H54 (cell line): Measurements from ENCODE around the gene KIAA1328.

Source experiments
- DNase-seq: peaks from one replicate; pipeline ENCODE4 v3.0.0; 2011; ENCODE audit warnings: low spot score, mixed read lengths; ENCODE audit not compliant: insufficient read length
- FAIRE-seq: peaks from 3 replicates; lab custom pipeline; 2011; peaks lifted over from hg19 to GRCh38; lab: Jason Lieb, UNC
- POLR2A ChIP-seq: IDR thresholded peaks from 2 replicates; pipeline ENCODE4 v1.6.1; 2011; ENCODE audit warnings: low read depth, mild to moderate bottlenecking, low read length

Gene KIAA1328

GRCh38 chr18:36828630-36829361 lies at the start of gene KIAA1328, which contains the start of gene TPGS2:
Gene KIAA1328 (plus strand): TSS chr18:36829127. CDS start chr18:36829139, 12 bp downstream.
Gene TPGS2 (minus strand): TSS chr18:36829002. CDS start chr18:36828767, 235 bp downstream.
- FAIRE-seq (no peak), DNase-seq (peak; percentile 69)
- peak; percentile 36 for TF ChIP-seq POLR2A

DNA sequence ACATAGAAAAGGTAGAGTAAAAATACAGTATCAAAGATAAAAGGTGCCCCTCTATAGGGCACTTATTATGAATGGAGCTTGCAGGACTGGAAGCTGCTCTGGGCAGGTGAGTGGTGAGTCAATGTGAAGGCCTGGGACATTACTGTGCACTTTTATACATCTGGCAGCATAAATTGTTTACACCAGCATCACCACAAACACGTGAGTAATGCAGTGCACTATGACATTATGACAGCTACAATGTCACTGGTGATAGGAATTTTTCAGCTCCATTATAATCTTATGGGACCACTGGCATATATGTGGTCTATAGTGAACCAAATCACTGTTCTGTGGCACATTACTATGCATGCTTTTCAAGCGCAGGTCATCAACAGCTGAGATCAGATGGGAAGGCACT lies 48.2 kb upstream of the KIAA1328 start:
- no peak for TF ChIP-seq POLR2A
- no peak for DNase-seq
- FAIRE-seq, result no peak

DNA sequence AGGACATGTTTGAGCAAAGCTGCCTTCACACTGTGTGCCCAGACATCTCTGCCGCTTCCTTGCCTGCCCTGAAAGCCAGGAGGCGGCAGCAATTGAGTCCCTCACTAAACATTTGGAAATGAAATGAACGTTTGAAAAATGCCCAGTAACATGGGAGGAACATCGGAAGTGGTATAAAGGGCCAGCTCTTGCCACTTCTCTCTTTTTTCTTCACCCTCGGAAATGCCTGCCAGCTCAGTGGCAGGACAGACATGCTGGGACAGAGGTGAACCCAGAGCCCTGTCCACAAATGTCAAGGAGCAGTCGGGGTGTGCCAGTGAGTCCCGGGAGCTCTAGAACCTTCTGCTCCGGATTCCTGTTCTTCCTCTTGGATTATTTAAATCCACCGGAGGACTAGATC lies 46.2 kb upstream of the KIAA1328 start:
- no peak for DNase-seq
- no peak for FAIRE-seq
- no peak for TF ChIP-seq POLR2A

- no peak for TF ChIP-seq POLR2A
- FAIRE-seq, result no peak
- no peak for DNase-seq
These were observed 45.1 kb upstream of the KIAA1328 start for GRCh38 chr18:36783792-36784191.

- no peak for DNase-seq
- no peak for FAIRE-seq
- no peak for TF ChIP-seq POLR2A
These were observed 42.2 kb upstream of the KIAA1328 start for GRCh38 chr18:36786686-36787085.

GRCh38 chr18:36792634-36793283 lies 36.2 kb upstream of the KIAA1328 start:
- FAIRE-seq, result no peak
- no peak for DNase-seq
- no peak for TF ChIP-seq POLR2A

GRCh38 chr18:36798738-36799473 lies 30.0 kb upstream of the KIAA1328 start:
- no peak for DNase-seq
- no peak for TF ChIP-seq POLR2A

DNA sequence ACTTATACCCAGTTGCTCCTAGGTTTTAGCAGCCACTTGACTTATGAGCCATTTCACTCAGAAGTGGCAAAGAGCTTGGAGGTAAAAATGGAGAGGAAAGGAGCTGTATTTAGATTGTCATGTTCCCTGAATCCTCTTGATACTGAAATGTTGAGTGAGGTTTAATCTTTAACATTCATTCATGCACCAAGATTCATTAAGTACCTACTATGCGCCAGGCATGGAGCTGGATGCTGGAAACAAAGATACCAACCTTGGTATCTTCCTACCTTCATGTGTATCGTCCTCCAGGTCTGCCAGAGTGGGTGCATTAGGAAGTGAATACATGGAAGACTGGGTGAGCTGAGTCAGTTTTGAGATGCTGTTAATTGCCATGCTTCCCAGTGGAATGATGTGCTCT lies 23.8 kb upstream of the KIAA1328 start:
- TF ChIP-seq POLR2A, result no peak
- no peak for FAIRE-seq
- no peak for DNase-seq

More at GRCh38 chr18:36798738-36799473, 30.0 kb upstream of the KIAA1328 start:
- no peak for FAIRE-seq

DNA sequence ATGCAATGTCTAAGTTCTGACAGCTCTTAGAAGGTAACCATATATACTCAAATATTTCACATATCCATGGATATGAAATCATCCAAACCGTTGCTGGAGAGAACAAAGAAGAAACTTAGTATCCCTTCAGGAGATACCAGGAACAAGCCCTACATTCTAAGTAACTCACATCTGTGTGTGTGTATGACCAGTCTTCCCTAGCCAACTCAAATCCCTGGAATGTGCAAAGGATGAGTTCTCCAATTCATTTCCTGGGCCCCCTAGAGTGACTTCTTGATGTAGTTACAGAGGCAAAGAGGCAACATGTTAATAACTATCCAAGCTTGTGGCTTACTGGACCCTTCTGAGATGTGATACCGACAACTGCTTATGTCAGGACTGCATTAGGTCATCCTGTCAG lies 20.2 kb upstream of the KIAA1328 start:
- TF ChIP-seq POLR2A, result no peak
- no peak for DNase-seq
- FAIRE-seq, result no peak

DNA sequence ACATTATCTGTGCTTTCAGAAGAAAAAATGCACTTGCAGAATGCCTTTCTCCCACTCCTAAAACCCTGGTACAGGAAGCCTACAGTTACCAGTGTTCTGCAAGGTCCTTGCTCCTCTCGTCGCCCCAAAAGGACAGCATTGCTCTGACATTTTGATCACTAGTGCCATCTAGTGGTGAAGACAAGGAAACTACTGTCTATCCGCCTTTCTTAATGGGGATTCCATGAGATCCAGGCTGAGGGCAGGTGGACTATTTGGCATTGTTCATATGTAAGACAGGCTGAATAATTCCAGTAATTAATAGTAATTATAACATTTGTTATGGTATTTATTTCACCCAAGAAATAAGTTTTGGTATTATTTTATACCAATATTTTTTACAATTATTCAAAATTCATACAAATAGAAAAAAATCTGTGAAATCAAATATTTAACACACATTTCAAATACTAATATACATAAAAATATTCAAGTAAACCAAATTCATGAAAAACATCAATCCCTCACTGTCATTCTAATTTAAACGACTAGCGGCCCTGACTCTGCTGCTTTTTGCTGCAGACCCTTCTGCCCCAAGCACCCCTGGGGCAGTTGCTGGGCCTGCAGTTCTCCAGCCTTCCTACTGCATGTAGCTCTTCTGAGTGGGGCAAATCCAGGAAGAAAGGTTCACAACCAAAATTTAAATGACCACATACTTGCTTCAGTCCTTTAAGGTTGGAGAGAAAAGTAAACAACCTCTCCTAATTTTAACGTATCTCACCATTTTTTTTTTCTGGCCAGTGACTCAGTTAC lies 19.1 kb upstream of the KIAA1328 start:
- no peak for TF ChIP-seq POLR2A
- no peak for DNase-seq
- FAIRE-seq, result peak; percentile 73

GRCh38 chr18:36811430-36811829 lies 17.5 kb upstream of the KIAA1328 start:
- no peak for DNase-seq
- no peak for FAIRE-seq

GRCh38 chr18:36811955-36812354 lies 17.0 kb upstream of the KIAA1328 start:
- no peak for DNase-seq
- TF ChIP-seq POLR2A, result no peak
- FAIRE-seq, result no peak

More at GRCh38 chr18:36811430-36811829, 17.5 kb upstream of the KIAA1328 start:
- no peak for TF ChIP-seq POLR2A

DNA sequence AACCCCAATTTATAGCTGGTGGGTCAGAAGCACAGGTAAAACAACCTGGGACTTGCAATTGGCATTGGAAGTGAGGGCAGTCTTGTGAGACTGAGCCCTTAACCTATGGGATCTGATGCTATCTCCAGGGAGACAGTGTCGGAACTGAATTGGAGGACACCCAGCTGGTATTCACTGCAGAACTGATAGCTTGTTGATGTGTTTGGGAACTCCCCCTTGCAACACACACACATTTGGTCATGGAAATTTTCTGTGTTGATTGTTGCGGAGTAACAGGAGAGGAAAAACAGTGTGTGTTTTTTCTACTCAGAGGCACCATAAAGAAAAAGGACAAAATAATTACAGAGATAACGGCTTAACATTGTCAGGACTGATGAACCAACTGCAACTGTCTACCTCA lies 16.2 kb upstream of the KIAA1328 start:
- DNase-seq (no peak), FAIRE-seq (no peak)
- no peak for TF ChIP-seq POLR2A
